Stimulated activated CD4-positive, alpha-beta T cell treated with anti-CD3 and anti-CD28 coated beads, Interleukin-12 subunit alpha, Interleukin-12 subunit beta, amount 100 ng/mL, for 4 hours (primary cell): Measurements from ENCODE around the gene ENO2.

Experiments used
- DNase-seq: peaks from one replicate; pipeline ENCODE4 v3.0.0-alpha.2; 2020

ENO2 gene

GRCh38 chr12:6935371-6936193 is 21.2 kb downstream of the ENO2 start:
- DNase-seq, result no peak

- no peak for DNase-seq
Measured at GRCh38 chr12:6936194-6936635, 21.8 kb downstream of the ENO2 start.

GRCh38 chr12:6936636-6937480 is 22.5 kb downstream of the ENO2 start:
- DNase-seq, result peak; percentile 61

- peak; percentile 87 for DNase-seq
Measured at GRCh38 chr12:6937481-6938352, 23.3 kb downstream of the ENO2 start.

GRCh38 chr12:6938353-6939190 is 24.2 kb downstream of the ENO2 start:
- no peak for DNase-seq

- no peak for DNase-seq
Measured at GRCh38 chr12:6939191-6939540, 24.8 kb downstream of the ENO2 start.

- DNase-seq, result no peak
Measured at GRCh38 chr12:6941267-6941666, 26.9 kb downstream of the ENO2 start.

GRCh38 chr12:6941782-6942181 is 27.4 kb downstream of the ENO2 start:
- no peak for DNase-seq

GRCh38 chr12:6942331-6942665 is 27.9 kb downstream of the ENO2 start:
- DNase-seq, result no peak

GRCh38 chr12:6943389-6943721 is 29.0 kb downstream of the ENO2 start:
- peak; percentile 65 for DNase-seq

GRCh38 chr12:6943722-6944380 is 29.5 kb downstream of the ENO2 start, which contains the start of the genes C12orf57 and RNU7-1:
Gene C12orf57 (plus strand): TSS chr12:6944022. CDS start chr12:6944122, 100 bp downstream.
Gene RNU7-1 (plus strand): TSS chr12:6943816.
- DNase-seq, result peak; percentile 61

- peak; percentile 82 for DNase-seq
Measured at GRCh38 chr12:6944381-6945186, 30.2 kb downstream of the ENO2 start.

GRCh38 chr12:6945613-6946012 is 31.2 kb downstream of the ENO2 start:
- DNase-seq, result no peak

GRCh38 chr12:6946033-6946919 is 31.9 kb downstream of the ENO2 start:
- DNase-seq, result peak; percentile 45

- no peak for DNase-seq
Measured at GRCh38 chr12:6946920-6947374, 32.6 kb downstream of the ENO2 start.

- DNase-seq, result no peak
Measured at GRCh38 chr12:6947615-6948014, 33.2 kb downstream of the ENO2 start.

- no peak for DNase-seq
Measured at GRCh38 chr12:6948873-6949594, 34.7 kb downstream of the ENO2 start.

GRCh38 chr12:6950401-6950801 is 36.0 kb downstream of the ENO2 start:
- DNase-seq, result no peak
